Skeletal muscle cell (primary cell): ENCODE measurements around the gene PLCH2.
"Not testable (repeated sequence)": the region's sequence is repeated elsewhere in the genome, so short reads cannot be mapped to it uniquely, and the experiment has no call there.

ENCODE experiments used
- DNase-seq: peaks from one replicate; pipeline ENCODE4 v3.0.0-alpha.2; 2010; ENCODE audit warnings: low read depth
- H3K4me3 ChIP-seq: 2 replicates; pipeline ENCODE4 v1.5.1; 2011; ENCODE audit warnings: low read depth, mild to moderate bottlenecking, control low read depth, low read length, moderate library complexity

Gene PLCH2

GRCh38 chr1:2550309-2550861 is 74.3 kb downstream of the PLCH2 start:
- DNase-seq, H3K4me3 ChIP-seq: not testable (repeated sequence)

GRCh38 chr1:2551544-2551943 is 75.5 kb downstream of the PLCH2 start:
- DNase-seq, H3K4me3 ChIP-seq: not testable (repeated sequence)

GRCh38 chr1:2552189-2552588 is 76.1 kb downstream of the PLCH2 start:
- no peak overlapping the region for H3K4me3 ChIP-seq
- no peak for DNase-seq

- H3K4me3 ChIP-seq, DNase-seq: not testable (repeated sequence)
These were observed 77.0 kb downstream of the PLCH2 start for GRCh38 chr1:2553076-2553475.

GRCh38 chr1:2553871-2554620 is 78.0 kb downstream of the PLCH2 start:
- no peak for DNase-seq
- no peak overlapping the region for H3K4me3 ChIP-seq

- DNase-seq: no peak
- H3K4me3 ChIP-seq: no peak overlapping the region
These were observed 78.7 kb downstream of the PLCH2 start for GRCh38 chr1:2554621-2555387.
